HEK293 (cell line): ENCODE measurements around the gene ABCC11.

Experiments
- CTCF ChIA-PET: fragments of 350-600 bp; formaldehyde crosslinking; extraction: SDS; loops from one replicate; lab custom pipeline; 2021; ENCODE audit warnings: antibody characterized with exemption; lab: Yijun Ruan, JAX
- POLR2A ChIA-PET: fragments of 300-600 bp; formaldehyde crosslinking; extraction: SDS; loops from one replicate; lab custom pipeline; 2020; ENCODE audit warnings: antibody characterized with exemption, inconsistent platforms; lab: Yijun Ruan, JAX
- H3K27ac ChIP-seq: fragments of 200-500 bp; sonication (Bioruptor generic); 2 replicates; pipeline ENCODE4 v1.5.1; 2014; ENCODE audit warnings: low read depth, low read length, control low read depth, inconsistent platforms; ENCODE audit errors: extremely low read depth
- H3K36me3 ChIP-seq, 2 experiments: fragments of 200-500 bp in 1 of 2; sonication (Bioruptor generic) in 1 of 2; 1 replicate in 1 of 2; 2 replicates in 1 of 2; pipeline ENCODE4 v1.5.1; 2014 to 2017; ENCODE audit warnings: inconsistent platforms in 2 of 2, low read length in 2 of 2; ENCODE audit not compliant: control insufficient read depth in 2 of 2, insufficient read depth in 1 of 2
- H3K4me1 ChIP-seq: fragments of 200-500 bp; sonication (Bioruptor generic); 2 replicates; pipeline ENCODE4 v1.5.1; 2014; ENCODE audit warnings: mild to moderate bottlenecking, low read length, inconsistent platforms; ENCODE audit not compliant: control insufficient read depth, insufficient read depth
- H3K4me3 ChIP-seq: 2 replicates; pipeline ENCODE4 v1.5.1; 2011; ENCODE audit warnings: low read depth, mild to moderate bottlenecking, control low read depth, low read length, moderate library complexity
- H3K9me3 ChIP-seq: fragments of 200-500 bp; sonication (Bioruptor generic); 2 replicates; pipeline ENCODE4 v1.5.1; 2014; ENCODE audit warnings: low read depth, low read length, inconsistent platforms; ENCODE audit not compliant: control insufficient read depth, insufficient read depth
- EGR2 ChIP-seq: fragments of 450-650 bp; formaldehyde crosslinking; IDR thresholded peaks from 2 replicates; pipeline ENCODE4 v1.5.1; 2016; ENCODE audit warnings: low read depth, missing biosample characterization, missing genetic modification characterization
- HOXC10 ChIP-seq: sonication (generic); formaldehyde crosslinking; IDR thresholded peaks from 2 replicates; pipeline ENCODE4 v1.8.1; 2023; ENCODE audit warnings: mild to moderate bottlenecking, missing genetic modification reagents
- KLF10 ChIP-seq: fragments of 450-650 bp; IDR thresholded peaks from 2 replicates; pipeline ENCODE4 v1.5.1; 2018; ENCODE audit warnings: missing biosample characterization, mild to moderate bottlenecking, missing genetic modification characterization
- RBAK ChIP-seq: fragments of 450-650 bp; formaldehyde crosslinking; IDR thresholded peaks from 2 replicates; pipeline ENCODE4 v1.5.1; 2016; ENCODE audit warnings: missing biosample characterization, missing genetic modification characterization
- SP7 ChIP-seq: fragments of 450-650 bp; formaldehyde crosslinking; IDR thresholded peaks from 2 replicates; pipeline ENCODE4 v1.5.1; 2016; ENCODE audit warnings: missing biosample characterization, missing genetic modification characterization
- ZBTB17 ChIP-seq: fragments of 450-650 bp; formaldehyde crosslinking; IDR thresholded peaks from 2 replicates; pipeline ENCODE4 v1.5.1; 2016; ENCODE audit warnings: missing biosample characterization, missing genetic modification characterization
- ZBTB8A ChIP-seq: fragments of 450-650 bp; formaldehyde crosslinking; IDR thresholded peaks from 2 replicates; pipeline ENCODE4 v1.5.1; 2016; ENCODE audit warnings: missing biosample characterization, missing genetic modification characterization
- ZFP69B ChIP-seq: fragments of 450-650 bp; formaldehyde crosslinking; IDR thresholded peaks from 2 replicates; pipeline ENCODE4 v1.5.1; 2016; ENCODE audit warnings: missing biosample characterization, missing genetic modification characterization
- ZNF174 ChIP-seq: fragments of 450-650 bp; formaldehyde crosslinking; IDR thresholded peaks from 2 replicates; pipeline ENCODE4 v1.5.0; 2017; ENCODE audit warnings: missing biosample characterization, mild to moderate bottlenecking, missing genetic modification characterization
- ZNF175 ChIP-seq: fragments of 450-650 bp; formaldehyde crosslinking; IDR thresholded peaks from 2 replicates; pipeline ENCODE4 v1.5.1; 2016; ENCODE audit warnings: missing biosample characterization, missing genetic modification characterization
- ZNF184 ChIP-seq: fragments of 450-650 bp; IDR thresholded peaks from 2 replicates; pipeline ENCODE4 v1.5.1; 2018; ENCODE audit warnings: missing biosample characterization, mild to moderate bottlenecking, missing genetic modification characterization
- ZNF311 ChIP-seq: fragments of 450-650 bp; formaldehyde crosslinking; IDR thresholded peaks from 2 replicates; pipeline ENCODE4 v1.5.1; 2017; ENCODE audit warnings: missing biosample characterization, missing genetic modification characterization, borderline replicate concordance
- ZNF324 ChIP-seq: fragments of 450-650 bp; formaldehyde crosslinking; IDR thresholded peaks from 2 replicates; pipeline ENCODE4 v1.5.1; 2016; ENCODE audit warnings: missing biosample characterization, missing genetic modification characterization
- ZNF335 ChIP-seq: fragments of 450-650 bp; formaldehyde crosslinking; conservative IDR thresholded peaks from 2 replicates; pipeline ENCODE4 v1.5.1; 2016; ENCODE audit warnings: missing biosample characterization, missing genetic modification characterization
- ZNF626 ChIP-seq: fragments of 450-650 bp; sonication (Bioruptor Pico); formaldehyde crosslinking; IDR thresholded peaks from 2 replicates; pipeline ENCODE4 v1.5.1; 2018; ENCODE audit warnings: missing biosample characterization, missing genetic modification characterization, inconsistent platforms
- ZNF658 ChIP-seq: fragments of 450-650 bp; formaldehyde crosslinking; IDR thresholded peaks from 2 replicates; pipeline ENCODE4; 2016; ENCODE audit warnings: missing biosample characterization, missing genetic modification characterization
- ZNF660 ChIP-seq: fragments of 450-650 bp; IDR thresholded peaks from 2 replicates; pipeline ENCODE4 v1.5.1; 2018; ENCODE audit warnings: missing biosample characterization, mild to moderate bottlenecking, missing genetic modification characterization
- ZNF670 ChIP-seq: fragments of 450-650 bp; formaldehyde crosslinking; IDR thresholded peaks from 2 replicates; pipeline ENCODE4 v1.5.1; 2016; ENCODE audit warnings: missing biosample characterization, missing genetic modification characterization, low read depth
- ZNF791 ChIP-seq: fragments of 450-650 bp; formaldehyde crosslinking; IDR thresholded peaks from 2 replicates; pipeline ENCODE4 v1.5.1; 2016; ENCODE audit warnings: missing biosample characterization, missing genetic modification characterization
- TF ChIP-seq, protein P1 (sequence below): fragments of 450-650 bp; formaldehyde crosslinking; IDR thresholded peaks from 2 replicates; pipeline ENCODE4 v1.5.1; 2016; ENCODE audit warnings: missing biosample characterization, missing genetic modification characterization
- TF ChIP-seq, protein P2 (sequence below): fragments of 450-650 bp; formaldehyde crosslinking; IDR thresholded peaks from 2 replicates; pipeline ENCODE4 v1.5.1; 2016; ENCODE audit warnings: missing biosample characterization, missing genetic modification characterization
- TF ChIP-seq, protein P3 (sequence below): fragments of 450-650 bp; IDR thresholded peaks from 2 replicates; pipeline ENCODE4 v1.5.1; 2018; ENCODE audit warnings: missing biosample characterization, mild to moderate bottlenecking, missing genetic modification characterization
- TF ChIP-seq, protein P4 (sequence below): fragments of 450-650 bp; formaldehyde crosslinking; IDR thresholded peaks from 2 replicates; pipeline ENCODE4 v1.5.1; 2016; ENCODE audit warnings: missing biosample characterization, missing genetic modification characterization
- TF ChIP-seq, protein P5 (sequence below): fragments of 450-650 bp; formaldehyde crosslinking; IDR thresholded peaks from 2 replicates; pipeline ENCODE4 v1.5.1; 2016; ENCODE audit warnings: missing biosample characterization, missing genetic modification characterization
- TF ChIP-seq, protein P6 (sequence below): fragments of 450-650 bp; formaldehyde crosslinking; IDR thresholded peaks from 2 replicates; pipeline ENCODE4 v1.5.1; 2017; ENCODE audit warnings: missing biosample characterization, missing genetic modification characterization

ABCC11 gene

DNA sequence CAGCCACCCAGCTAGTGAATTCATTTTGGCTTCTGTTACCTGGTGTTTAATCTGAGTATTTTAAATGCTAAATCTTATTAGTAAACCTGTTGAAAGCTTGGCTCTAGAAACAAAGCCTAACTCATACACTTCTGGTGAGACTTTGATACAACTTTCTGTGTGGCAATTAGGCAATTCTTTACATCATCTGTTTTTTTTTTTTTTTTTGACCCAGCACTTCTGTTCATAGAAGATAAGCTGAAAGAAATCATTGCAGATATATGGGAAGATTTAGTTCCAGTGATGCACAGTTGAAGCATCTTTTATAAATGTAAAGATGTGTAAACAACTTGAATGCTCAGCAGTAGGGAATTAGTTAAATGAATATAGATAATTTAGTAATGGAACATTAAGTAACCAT, 21.7 kb upstream of the ABCC11 start:
- CTCF ChIA-PET: no interaction called here
- no peak overlapping the region for H3K27ac ChIP-seq
- no peak overlapping the region for H3K4me3 ChIP-seq
- no peaks in the 10 kb centered on the region for H3K4me1 ChIP-seq
- H3K36me3 ChIP-seq: peaks cover 25 to 47% of the 10 kb centered on the region in 2 experiments
- TF ChIP-seq ZNF324 (tag by site-specific recombination): no peak
- TF ChIP-seq, protein P1, sequence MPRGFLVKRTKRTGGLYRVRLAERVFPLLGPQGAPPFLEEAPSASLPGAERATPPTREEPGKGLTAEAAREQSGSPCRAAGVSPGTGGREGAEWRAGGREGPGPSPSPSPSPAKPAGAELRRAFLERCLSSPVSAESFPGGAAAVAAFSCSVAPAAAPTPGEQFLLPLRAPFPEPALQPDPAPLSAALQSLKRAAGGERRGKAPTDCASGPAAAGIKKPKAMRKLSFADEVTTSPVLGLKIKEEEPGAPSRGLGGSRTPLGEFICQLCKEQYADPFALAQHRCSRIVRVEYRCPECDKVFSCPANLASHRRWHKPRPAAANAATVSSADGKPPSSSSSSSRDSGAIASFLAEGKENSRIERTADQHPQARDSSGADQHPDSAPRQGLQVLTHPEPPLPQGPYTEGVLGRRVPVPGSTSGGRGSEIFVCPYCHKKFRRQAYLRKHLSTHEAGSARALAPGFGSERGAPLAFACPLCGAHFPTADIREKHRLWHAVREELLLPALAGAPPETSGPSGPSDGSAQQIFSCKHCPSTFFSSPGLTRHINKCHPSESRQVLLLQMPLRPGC (tag by site-specific recombination): no peak
- TF ChIP-seq ZFP69B (tag by site-specific recombination): no peak
- no peak for TF ChIP-seq ZNF311 (tag by site-specific recombination)
- TF ChIP-seq ZNF175 (tag by site-specific recombination): no peak
- no peak for TF ChIP-seq ZNF174 (tag by site-specific recombination)
- no peak for TF ChIP-seq EGR2
- no peak for TF ChIP-seq ZNF335
- TF ChIP-seq HOXC10 (CRISPR knock-in tag): no peak
- TF ChIP-seq ZNF791 (tag by site-specific recombination): no peak
- no peak for TF ChIP-seq ZBTB17 (tag by site-specific recombination)
- no peak for TF ChIP-seq KLF10 (tag by site-specific recombination)
- no peak for TF ChIP-seq RBAK (tag by site-specific recombination)
- TF ChIP-seq, all 188 proteins: peak for 0
- POLR2A ChIA-PET: no interaction called here
- no peaks in the 10 kb centered on the region for H3K9me3 ChIP-seq

DNA sequence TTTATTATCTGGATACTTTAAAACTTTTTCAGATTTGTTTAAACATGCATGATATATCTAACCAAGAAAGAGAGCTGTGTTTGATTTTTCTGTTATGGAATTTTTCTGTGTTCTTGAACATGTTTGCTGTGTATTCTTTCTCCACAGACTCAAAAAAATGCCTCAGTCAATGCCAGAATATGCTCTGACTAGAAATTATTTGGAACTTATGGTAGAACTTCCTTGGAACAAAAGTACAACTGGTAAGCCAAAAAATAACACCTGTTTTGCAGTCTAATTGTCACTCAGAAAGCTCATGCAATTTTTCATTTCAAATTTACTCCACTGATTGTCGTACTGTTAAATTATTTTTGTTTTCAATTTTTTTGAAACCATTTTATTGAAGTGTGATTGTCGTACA, 15.3 kb upstream of the ABCC11 start:
- ChIA-PET POLR2A (no interaction called here), CTCF (interaction anchor here (0.6 kb wide), 1 partner anchor 1122 kb away, joined by 3 read pairs; no protein-coding TSS in a partner anchor)
- no peaks in the 10 kb centered on the region for H3K9me3 ChIP-seq
- H3K4me1 ChIP-seq: no peaks in the 10 kb centered on the region
- H3K4me3 ChIP-seq: no peak overlapping the region
- no peak overlapping the region for H3K27ac ChIP-seq
- H3K36me3 ChIP-seq: peaks cover 42 to 69% of the 10 kb centered on the region in 2 experiments
- TF ChIP-seq ZNF626 (tag by site-specific recombination) (no peak), ZNF335 (no peak), ZNF658 (tag by site-specific recombination) (no peak), ZBTB8A (tag by site-specific recombination) (no peak), ZNF311 (tag by site-specific recombination) (no peak), SP7 (tag by site-specific recombination) (no peak), ZNF670 (tag by site-specific recombination) (no peak), ZNF184 (tag by site-specific recombination) (no peak), ZNF660 (tag by site-specific recombination) (no peak)
- TF ChIP-seq, protein P2, sequence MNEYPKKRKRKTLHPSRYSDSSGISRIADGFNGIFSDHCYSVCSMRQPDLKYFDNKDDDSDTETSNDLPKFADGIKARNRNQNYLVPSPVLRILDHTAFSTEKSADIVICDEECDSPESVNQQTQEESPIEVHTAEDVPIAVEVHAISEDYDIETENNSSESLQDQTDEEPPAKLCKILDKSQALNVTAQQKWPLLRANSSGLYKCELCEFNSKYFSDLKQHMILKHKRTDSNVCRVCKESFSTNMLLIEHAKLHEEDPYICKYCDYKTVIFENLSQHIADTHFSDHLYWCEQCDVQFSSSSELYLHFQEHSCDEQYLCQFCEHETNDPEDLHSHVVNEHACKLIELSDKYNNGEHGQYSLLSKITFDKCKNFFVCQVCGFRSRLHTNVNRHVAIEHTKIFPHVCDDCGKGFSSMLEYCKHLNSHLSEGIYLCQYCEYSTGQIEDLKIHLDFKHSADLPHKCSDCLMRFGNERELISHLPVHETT (tag by site-specific recombination): no peak
- TF ChIP-seq, protein P3, sequence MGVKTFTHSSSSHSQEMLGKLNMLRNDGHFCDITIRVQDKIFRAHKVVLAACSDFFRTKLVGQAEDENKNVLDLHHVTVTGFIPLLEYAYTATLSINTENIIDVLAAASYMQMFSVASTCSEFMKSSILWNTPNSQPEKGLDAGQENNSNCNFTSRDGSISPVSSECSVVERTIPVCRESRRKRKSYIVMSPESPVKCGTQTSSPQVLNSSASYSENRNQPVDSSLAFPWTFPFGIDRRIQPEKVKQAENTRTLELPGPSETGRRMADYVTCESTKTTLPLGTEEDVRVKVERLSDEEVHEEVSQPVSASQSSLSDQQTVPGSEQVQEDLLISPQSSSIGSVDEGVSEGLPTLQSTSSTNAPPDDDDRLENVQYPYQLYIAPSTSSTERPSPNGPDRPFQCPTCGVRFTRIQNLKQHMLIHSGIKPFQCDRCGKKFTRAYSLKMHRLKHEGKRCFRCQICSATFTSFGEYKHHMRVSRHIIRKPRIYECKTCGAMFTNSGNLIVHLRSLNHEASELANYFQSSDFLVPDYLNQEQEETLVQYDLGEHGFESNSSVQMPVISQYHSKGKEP (tag by site-specific recombination): no peak
- TF ChIP-seq, protein P4, sequence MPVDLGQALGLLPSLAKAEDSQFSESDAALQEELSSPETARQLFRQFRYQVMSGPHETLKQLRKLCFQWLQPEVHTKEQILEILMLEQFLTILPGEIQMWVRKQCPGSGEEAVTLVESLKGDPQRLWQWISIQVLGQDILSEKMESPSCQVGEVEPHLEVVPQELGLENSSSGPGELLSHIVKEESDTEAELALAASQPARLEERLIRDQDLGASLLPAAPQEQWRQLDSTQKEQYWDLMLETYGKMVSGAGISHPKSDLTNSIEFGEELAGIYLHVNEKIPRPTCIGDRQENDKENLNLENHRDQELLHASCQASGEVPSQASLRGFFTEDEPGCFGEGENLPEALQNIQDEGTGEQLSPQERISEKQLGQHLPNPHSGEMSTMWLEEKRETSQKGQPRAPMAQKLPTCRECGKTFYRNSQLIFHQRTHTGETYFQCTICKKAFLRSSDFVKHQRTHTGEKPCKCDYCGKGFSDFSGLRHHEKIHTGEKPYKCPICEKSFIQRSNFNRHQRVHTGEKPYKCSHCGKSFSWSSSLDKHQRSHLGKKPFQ (tag by site-specific recombination): no peak
- TF ChIP-seq, protein P5, sequence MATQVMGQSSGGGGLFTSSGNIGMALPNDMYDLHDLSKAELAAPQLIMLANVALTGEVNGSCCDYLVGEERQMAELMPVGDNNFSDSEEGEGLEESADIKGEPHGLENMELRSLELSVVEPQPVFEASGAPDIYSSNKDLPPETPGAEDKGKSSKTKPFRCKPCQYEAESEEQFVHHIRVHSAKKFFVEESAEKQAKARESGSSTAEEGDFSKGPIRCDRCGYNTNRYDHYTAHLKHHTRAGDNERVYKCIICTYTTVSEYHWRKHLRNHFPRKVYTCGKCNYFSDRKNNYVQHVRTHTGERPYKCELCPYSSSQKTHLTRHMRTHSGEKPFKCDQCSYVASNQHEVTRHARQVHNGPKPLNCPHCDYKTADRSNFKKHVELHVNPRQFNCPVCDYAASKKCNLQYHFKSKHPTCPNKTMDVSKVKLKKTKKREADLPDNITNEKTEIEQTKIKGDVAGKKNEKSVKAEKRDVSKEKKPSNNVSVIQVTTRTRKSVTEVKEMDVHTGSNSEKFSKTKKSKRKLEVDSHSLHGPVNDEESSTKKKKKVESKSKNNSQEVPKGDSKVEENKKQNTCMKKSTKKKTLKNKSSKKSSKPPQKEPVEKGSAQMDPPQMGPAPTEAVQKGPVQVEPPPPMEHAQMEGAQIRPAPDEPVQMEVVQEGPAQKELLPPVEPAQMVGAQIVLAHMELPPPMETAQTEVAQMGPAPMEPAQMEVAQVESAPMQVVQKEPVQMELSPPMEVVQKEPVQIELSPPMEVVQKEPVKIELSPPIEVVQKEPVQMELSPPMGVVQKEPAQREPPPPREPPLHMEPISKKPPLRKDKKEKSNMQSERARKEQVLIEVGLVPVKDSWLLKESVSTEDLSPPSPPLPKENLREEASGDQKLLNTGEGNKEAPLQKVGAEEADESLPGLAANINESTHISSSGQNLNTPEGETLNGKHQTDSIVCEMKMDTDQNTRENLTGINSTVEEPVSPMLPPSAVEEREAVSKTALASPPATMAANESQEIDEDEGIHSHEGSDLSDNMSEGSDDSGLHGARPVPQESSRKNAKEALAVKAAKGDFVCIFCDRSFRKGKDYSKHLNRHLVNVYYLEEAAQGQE (tag by site-specific recombination): no peak
- TF ChIP-seq, protein P6, sequence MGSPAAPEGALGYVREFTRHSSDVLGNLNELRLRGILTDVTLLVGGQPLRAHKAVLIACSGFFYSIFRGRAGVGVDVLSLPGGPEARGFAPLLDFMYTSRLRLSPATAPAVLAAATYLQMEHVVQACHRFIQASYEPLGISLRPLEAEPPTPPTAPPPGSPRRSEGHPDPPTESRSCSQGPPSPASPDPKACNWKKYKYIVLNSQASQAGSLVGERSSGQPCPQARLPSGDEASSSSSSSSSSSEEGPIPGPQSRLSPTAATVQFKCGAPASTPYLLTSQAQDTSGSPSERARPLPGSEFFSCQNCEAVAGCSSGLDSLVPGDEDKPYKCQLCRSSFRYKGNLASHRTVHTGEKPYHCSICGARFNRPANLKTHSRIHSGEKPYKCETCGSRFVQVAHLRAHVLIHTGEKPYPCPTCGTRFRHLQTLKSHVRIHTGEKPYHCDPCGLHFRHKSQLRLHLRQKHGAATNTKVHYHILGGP: no peak
